ENCODE data around the gene NPTX1. TPM values are rescaled to one million over a fixed set of nuclear protein-coding genes. Genes with fewer than 3 reads are reported as not detected.

NPTX1 gene
- total and polyA plus RNA-seq, 9 of the 15 experiments (the other 6 are each of a cell fraction or from before 2014, with no cell fraction given), result 0.04 TPM; not detected in 8

DNA sequence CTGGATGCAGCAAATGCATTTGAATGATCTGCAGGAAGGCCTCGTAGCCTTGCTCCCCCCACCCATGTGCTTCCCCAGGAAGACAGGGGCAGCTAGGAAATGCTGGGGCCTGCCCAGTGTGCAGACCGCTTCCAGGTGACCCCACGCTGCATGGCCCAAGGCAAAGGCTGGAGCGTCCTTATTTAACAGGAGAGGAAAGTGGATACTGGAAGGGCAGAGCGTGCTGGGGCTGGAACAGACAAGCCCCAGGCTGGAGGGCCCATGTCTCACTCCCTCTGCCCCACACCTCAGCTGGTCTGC, 26.1 kb upstream of the NPTX1 start:
- FAIRE-seq (no peak), DNase-seq (ENCODE audit: extremely low read depth in 1 of 4, low spot score in 3 of 4) (no peak), ATAC-seq (no peak)
- no peak overlapping the region for H3K4me3 ChIP-seq
- no peak overlapping the region for H2AFZ ChIP-seq (ENCODE audit: low read depth, low read length)
- no peak for TF ChIP-seq MECOM (CRISPR knock-in tag; IDR thresholded peaks at IDR 0.05)
- TF ChIP-seq XRCC3 (IDR thresholded peaks at IDR 0.05), result no peak
- no peak for TF ChIP-seq ZBTB8A (IDR thresholded peaks at IDR 0.05; ENCODE audit: partially characterized antibody)
- TF ChIP-seq, protein P1, sequence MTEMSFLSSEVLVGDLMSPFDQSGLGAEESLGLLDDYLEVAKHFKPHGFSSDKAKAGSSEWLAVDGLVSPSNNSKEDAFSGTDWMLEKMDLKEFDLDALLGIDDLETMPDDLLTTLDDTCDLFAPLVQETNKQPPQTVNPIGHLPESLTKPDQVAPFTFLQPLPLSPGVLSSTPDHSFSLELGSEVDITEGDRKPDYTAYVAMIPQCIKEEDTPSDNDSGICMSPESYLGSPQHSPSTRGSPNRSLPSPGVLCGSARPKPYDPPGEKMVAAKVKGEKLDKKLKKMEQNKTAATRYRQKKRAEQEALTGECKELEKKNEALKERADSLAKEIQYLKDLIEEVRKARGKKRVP (CRISPR knock-in tag; IDR thresholded peaks at IDR 0.05), result no peak
- no peak for TF ChIP-seq PML (IDR thresholded peaks at IDR 0.05; ENCODE audit: low read length)
- TF ChIP-seq, protein P2, sequence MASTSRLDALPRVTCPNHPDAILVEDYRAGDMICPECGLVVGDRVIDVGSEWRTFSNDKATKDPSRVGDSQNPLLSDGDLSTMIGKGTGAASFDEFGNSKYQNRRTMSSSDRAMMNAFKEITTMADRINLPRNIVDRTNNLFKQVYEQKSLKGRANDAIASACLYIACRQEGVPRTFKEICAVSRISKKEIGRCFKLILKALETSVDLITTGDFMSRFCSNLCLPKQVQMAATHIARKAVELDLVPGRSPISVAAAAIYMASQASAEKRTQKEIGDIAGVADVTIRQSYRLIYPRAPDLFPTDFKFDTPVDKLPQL (IDR thresholded peaks at IDR 0.05; ENCODE audit: extremely low read depth, insufficient read length), result no peak
- TF ChIP-seq FIP1L1 (IDR thresholded peaks at IDR 0.05; ENCODE audit: low read depth, low read length, poor library complexity, severe bottlenecking), result no peak
- TF ChIP-seq KAT2B (IDR thresholded peaks at IDR 0.05; ENCODE audit: low read depth, low read length), result no peak
- no peak for TF ChIP-seq HCFC1 (IDR thresholded peaks at IDR 0.05; ENCODE audit: low read depth, low read length)
- no peak for TF ChIP-seq CBX1 (IDR thresholded peaks at IDR 0.05; ENCODE audit: low read depth)
- no peak for TF ChIP-seq HDAC3 (IDR thresholded peaks at IDR 0.05; ENCODE audit: borderline replicate concordance, partially characterized antibody)
- TF ChIP-seq NCOR1 (IDR thresholded peaks at IDR 0.05), result no peak
- H3K79me2 ChIP-seq (ENCODE audit: control insufficient read depth, insufficient read depth, low read length), result no peaks in the 10 kb centered on the region
- no TSS peak for BruUV-seq (replicated peaks)
- H3K9me1 ChIP-seq (ENCODE audit: control insufficient read depth, insufficient read depth, low read length), result no peaks in the 10 kb centered on the region
- CTCF ChIA-PET (ENCODE audit: low intra/inter-chr PET ratio), result no interaction called here
- no peaks in the 10 kb centered on the region for H3K9me3 ChIP-seq (replicated peaks; ENCODE audit: control insufficient read depth, insufficient read depth, low read depth, low read length)
- peaks cover 0 to 23% of the 10 kb centered on the region in 2 experiments; a peak in 3 of 5 replicates for H3K4me1 ChIP-seq (replicated peaks in 1 of 2; ENCODE audit: control insufficient read depth in 2 of 2, insufficient read depth in 2 of 2, low read length in 2 of 2)
- H3K27me3 ChIP-seq (ENCODE audit: control insufficient read depth in 2 of 2, insufficient read depth in 2 of 2, low read length in 2 of 2), result peaks cover 42 to 68% of the 10 kb centered on the region in 2 experiments; a peak in 4 of 5 replicates
- no peaks in the 10 kb centered on the region for H3K36me3 ChIP-seq (ENCODE audit: control insufficient read depth, insufficient read depth, low read length)
- intact Hi-C loops (cut with micrococcal nuclease), result no loop called here
- H4K20me1 ChIP-seq (replicated peaks; ENCODE audit: control insufficient read depth, insufficient read depth, low read length), result no peaks in the 10 kb centered on the region
- in situ Hi-C loops (cut with MboI), result no loop called here
- 1% methylated on average over 5 of the region's 5 CpGs for WGBS (ENCODE audit: insufficient coverage, low coverage, missing lambda C conversion rate)
- no peak overlapping the region for H3K9ac ChIP-seq (ENCODE audit: insufficient read depth in 1 of 2, low read depth in 2 of 2, low read length in 2 of 2)
- POLR2A ChIA-PET, result interaction anchor here (0.7 kb wide), 1 partner anchor 420 kb away, joined by 3 read pairs; no protein-coding TSS in a partner anchor
- no peak overlapping the region for H3K4me2 ChIP-seq (ENCODE audit: insufficient read depth, low read length)
- H3K27ac ChIP-seq (ENCODE audit: extremely low read depth, low read depth, low read length), result no peak overlapping the region
